ENCODE data around the gene PRKAR1B.

DNA sequence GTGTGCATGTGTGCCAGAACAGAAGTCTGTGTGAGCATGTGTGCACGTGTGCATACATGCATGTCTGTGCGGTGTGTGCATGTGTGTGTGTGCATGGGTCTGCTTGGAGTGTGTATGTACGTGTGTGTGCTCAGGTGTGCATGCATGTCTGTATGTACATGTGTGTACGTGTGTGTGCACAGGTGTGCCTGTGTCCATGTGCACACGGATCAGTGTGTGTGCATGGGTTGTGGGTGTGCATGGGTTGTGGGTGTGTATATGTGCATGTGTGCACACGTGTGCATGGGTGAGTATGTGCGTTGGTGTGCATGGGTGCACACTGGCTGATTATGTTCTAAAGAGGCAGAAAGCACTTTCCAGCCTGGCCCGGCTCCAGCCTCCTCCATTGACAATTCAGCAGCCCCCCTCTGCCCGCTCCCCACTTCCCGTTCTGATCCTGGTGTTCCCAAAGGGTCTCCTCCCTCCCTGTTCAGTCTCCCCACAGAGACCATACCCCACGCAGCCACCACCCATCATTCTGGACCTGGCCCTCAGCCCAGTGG lies 163.4 kb downstream of the PRKAR1B start:
- TF ChIP-seq, protein P1, sequence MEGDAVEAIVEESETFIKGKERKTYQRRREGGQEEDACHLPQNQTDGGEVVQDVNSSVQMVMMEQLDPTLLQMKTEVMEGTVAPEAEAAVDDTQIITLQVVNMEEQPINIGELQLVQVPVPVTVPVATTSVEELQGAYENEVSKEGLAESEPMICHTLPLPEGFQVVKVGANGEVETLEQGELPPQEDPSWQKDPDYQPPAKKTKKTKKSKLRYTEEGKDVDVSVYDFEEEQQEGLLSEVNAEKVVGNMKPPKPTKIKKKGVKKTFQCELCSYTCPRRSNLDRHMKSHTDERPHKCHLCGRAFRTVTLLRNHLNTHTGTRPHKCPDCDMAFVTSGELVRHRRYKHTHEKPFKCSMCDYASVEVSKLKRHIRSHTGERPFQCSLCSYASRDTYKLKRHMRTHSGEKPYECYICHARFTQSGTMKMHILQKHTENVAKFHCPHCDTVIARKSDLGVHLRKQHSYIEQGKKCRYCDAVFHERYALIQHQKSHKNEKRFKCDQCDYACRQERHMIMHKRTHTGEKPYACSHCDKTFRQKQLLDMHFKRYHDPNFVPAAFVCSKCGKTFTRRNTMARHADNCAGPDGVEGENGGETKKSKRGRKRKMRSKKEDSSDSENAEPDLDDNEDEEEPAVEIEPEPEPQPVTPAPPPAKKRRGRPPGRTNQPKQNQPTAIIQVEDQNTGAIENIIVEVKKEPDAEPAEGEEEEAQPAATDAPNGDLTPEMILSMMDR (IDR thresholded peaks at IDR 0.05 in 2 of 3, conservative IDR thresholded peaks at IDR 0.05 in 1 of 3; ENCODE audit: borderline replicate concordance in 1 of 3, insufficient read depth in 1 of 3, low read depth in 2 of 3, low read length in 2 of 3), result no peak
- TF ChIP-seq, protein P2, sequence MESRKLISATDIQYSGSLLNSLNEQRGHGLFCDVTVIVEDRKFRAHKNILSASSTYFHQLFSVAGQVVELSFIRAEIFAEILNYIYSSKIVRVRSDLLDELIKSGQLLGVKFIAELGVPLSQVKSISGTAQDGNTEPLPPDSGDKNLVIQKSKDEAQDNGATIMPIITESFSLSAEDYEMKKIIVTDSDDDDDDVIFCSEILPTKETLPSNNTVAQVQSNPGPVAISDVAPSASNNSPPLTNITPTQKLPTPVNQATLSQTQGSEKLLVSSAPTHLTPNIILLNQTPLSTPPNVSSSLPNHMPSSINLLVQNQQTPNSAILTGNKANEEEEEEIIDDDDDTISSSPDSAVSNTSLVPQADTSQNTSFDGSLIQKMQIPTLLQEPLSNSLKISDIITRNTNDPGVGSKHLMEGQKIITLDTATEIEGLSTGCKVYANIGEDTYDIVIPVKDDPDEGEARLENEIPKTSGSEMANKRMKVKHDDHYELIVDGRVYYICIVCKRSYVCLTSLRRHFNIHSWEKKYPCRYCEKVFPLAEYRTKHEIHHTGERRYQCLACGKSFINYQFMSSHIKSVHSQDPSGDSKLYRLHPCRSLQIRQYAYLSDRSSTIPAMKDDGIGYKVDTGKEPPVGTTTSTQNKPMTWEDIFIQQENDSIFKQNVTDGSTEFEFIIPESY (IDR thresholded peaks at IDR 0.05; ENCODE audit: extremely low read depth, insufficient replicate concordance, low read length), result no peak
- TF ChIP-seq POLR2A (IDR thresholded peaks at IDR 0.05; ENCODE audit: borderline replicate concordance, extremely low read depth, insufficient read depth, insufficient read length) (no peak), POLR2AphosphoS5 (IDR thresholded peaks at IDR 0.05; ENCODE audit: low read depth, low read length) (no peak), ELF1 (IDR thresholded peaks at IDR 0.05; ENCODE audit: borderline replicate concordance, low read depth) (no peak), EZH2 (IDR thresholded peaks at IDR 0.05) (no peak)

Measured in HCT116 (cell line).